ENCODE measurements around the gene ALDH3B2. TPM values are rescaled to one million over a fixed set of nuclear protein-coding genes. Genes with fewer than 3 reads are reported as not detected.

The ALDH3B2 gene
- total and polyA plus RNA-seq, 2 experiments from 2014 or later, result not detected

- no peaks in the 10 kb centered on the region for H3K36me3 ChIP-seq
- no peak overlapping the region for H3K27ac ChIP-seq
- TF ChIP-seq CTCF (IDR thresholded peaks at IDR 0.05; ENCODE audit: low read depth, low read length), result no peak
- no peak for DNase-seq (ENCODE audit: low read depth in 1 of 2, low spot score in 1 of 2)
- H3K27me3 ChIP-seq, result no peaks in the 10 kb centered on the region
- no peaks in the 10 kb centered on the region for H3K4me1 ChIP-seq (ENCODE audit: low read depth)
- H3K9me3 ChIP-seq (ENCODE audit: low read depth), result no peaks in the 10 kb centered on the region
- no peak overlapping the region for H3K4me3 ChIP-seq
Measured at GRCh38 chr11:67673902-67674301, 521 bp downstream of the ALDH3B2 start.

GRCh38 chr11:67673358-67673757 is 1.1 kb downstream of the ALDH3B2 start:
- no peaks in the 10 kb centered on the region for H3K4me1 ChIP-seq (ENCODE audit: low read depth)
- H3K27me3 ChIP-seq, result no peaks in the 10 kb centered on the region
- H3K4me3 ChIP-seq, result no peak overlapping the region
- no peaks in the 10 kb centered on the region for H3K9me3 ChIP-seq (ENCODE audit: low read depth)
- H3K27ac ChIP-seq, result no peak overlapping the region
- no peak for DNase-seq (ENCODE audit: low read depth in 1 of 2, low spot score in 1 of 2)
- no peak for TF ChIP-seq CTCF (IDR thresholded peaks at IDR 0.05; ENCODE audit: low read depth, low read length)
- H3K36me3 ChIP-seq, result no peaks in the 10 kb centered on the region

GRCh38 chr11:67671211-67671520 is 3.3 kb downstream of the ALDH3B2 start:
- DNase-seq (ENCODE audit: low read depth in 1 of 2, low spot score in 1 of 2), result no peak
- no peak for TF ChIP-seq CTCF (IDR thresholded peaks at IDR 0.05; ENCODE audit: low read depth, low read length)

GRCh38 chr11:67670316-67671210 is 3.9 kb downstream of the ALDH3B2 start:
- no peak for DNase-seq (ENCODE audit: low read depth in 1 of 2, low spot score in 1 of 2)
- no peak for TF ChIP-seq CTCF (IDR thresholded peaks at IDR 0.05; ENCODE audit: low read depth, low read length)
- H3K27me3 ChIP-seq, result no peaks in the 10 kb centered on the region
- H3K4me1 ChIP-seq (ENCODE audit: low read depth), result no peaks in the 10 kb centered on the region
- no peaks in the 10 kb centered on the region for H3K36me3 ChIP-seq
- no peaks in the 10 kb centered on the region for H3K9me3 ChIP-seq (ENCODE audit: low read depth)
- no peak overlapping the region for H3K4me3 ChIP-seq
- H3K27ac ChIP-seq, result no peak overlapping the region

More at GRCh38 chr11:67671211-67671520, 3.3 kb downstream of the ALDH3B2 start:
- no peak overlapping the region for H3K27ac ChIP-seq
- H3K36me3 ChIP-seq, result no peaks in the 10 kb centered on the region
- H3K27me3 ChIP-seq, result no peaks in the 10 kb centered on the region
- no peaks in the 10 kb centered on the region for H3K9me3 ChIP-seq (ENCODE audit: low read depth)
- no peaks in the 10 kb centered on the region for H3K4me1 ChIP-seq (ENCODE audit: low read depth)
- H3K4me3 ChIP-seq, result no peak overlapping the region

- no peak for DNase-seq (ENCODE audit: low read depth in 1 of 2, low spot score in 1 of 2)
Measured at GRCh38 chr11:67668192-67668551, 6.3 kb downstream of the ALDH3B2 start.

More at GRCh38 chr11:67668192-67668551, 6.3 kb downstream of the ALDH3B2 start:
- Histone ChIP-seq H3K4me3 (no peak overlapping the region), H3K27me3 (no peaks in the 10 kb centered on the region), H3K36me3 (no peaks in the 10 kb centered on the region), H3K27ac (no peak overlapping the region), H3K4me1 (ENCODE audit: low read depth) (no peaks in the 10 kb centered on the region), H3K9me3 (ENCODE audit: low read depth) (no peaks in the 10 kb centered on the region)
- TF ChIP-seq CTCF (IDR thresholded peaks at IDR 0.05; ENCODE audit: low read depth, low read length), result no peak

Measured in cardiac muscle cell (in vitro differentiated cells and primary cell).